AG04449 (cell line): Measurements from ENCODE around the gene SLC5A9.

Experiments
- CTCF ChIA-PET: fragments of 350-600 bp; formaldehyde crosslinking; extraction: SDS; loops from one replicate; lab custom pipeline; 2021; ENCODE audit warnings: antibody characterized with exemption; lab: Yijun Ruan, JAX
- POLR2A ChIA-PET: fragments of 400-600, 350-600 bp; formaldehyde crosslinking; extraction: SDS; loops from one replicate; lab custom pipeline; 2020; ENCODE audit warnings: antibody characterized with exemption, inconsistent platforms; lab: Yijun Ruan, JAX
- DNase-seq: peaks from one replicate; pipeline ENCODE4 v3.0.0-alpha.2; 2010; ENCODE audit warnings: low read depth, low spot score
- H3K4me3 ChIP-seq: 2 replicates; pipeline ENCODE4 v1.5.1; 2011; ENCODE audit warnings: low read depth, mild to moderate bottlenecking, control low read depth, low read length
- TF ChIP-seq, protein P1 (sequence below): IDR thresholded peaks from one replicate; pipeline ENCODE4 v1.5.1; 2011; ENCODE audit warnings: mild to moderate bottlenecking, moderate library complexity, low read length, control low read depth, inconsistent platforms; ENCODE audit not compliant: insufficient read depth; ENCODE audit errors: missing control alignments

Gene SLC5A9

DNA sequence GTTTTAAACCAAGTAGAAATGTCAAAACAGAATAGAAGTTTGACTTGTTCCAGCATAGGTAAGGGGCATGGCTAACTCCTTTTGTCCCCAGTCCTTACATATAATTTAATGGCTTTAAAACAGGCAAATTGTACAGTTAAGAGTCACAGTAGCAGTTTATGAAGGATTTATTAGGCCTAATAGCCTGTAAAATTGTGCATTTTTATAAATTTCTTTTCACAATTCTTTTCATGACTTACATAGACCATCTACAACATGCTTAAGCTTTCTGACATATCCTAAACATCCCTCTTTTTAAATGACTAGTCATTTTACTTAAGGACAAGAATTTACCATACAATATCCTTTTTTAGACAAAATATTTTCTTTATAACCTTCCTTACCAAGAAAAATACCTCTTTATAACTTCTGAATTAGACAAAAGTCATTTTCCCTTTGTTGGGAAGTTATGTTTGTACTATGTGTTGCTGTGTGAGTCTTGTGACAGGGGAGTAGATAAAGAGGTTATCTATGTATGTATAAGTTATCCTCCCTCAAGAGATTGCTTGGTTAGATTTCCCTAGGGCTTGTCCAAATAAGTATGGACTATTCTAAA lies 34.5 kb upstream of the SLC5A9 start:
- POLR2A ChIA-PET = no interaction called here
- CTCF ChIA-PET = no interaction called here
- H3K4me3 ChIP-seq = no peak overlapping the region
- TF ChIP-seq, protein P1, sequence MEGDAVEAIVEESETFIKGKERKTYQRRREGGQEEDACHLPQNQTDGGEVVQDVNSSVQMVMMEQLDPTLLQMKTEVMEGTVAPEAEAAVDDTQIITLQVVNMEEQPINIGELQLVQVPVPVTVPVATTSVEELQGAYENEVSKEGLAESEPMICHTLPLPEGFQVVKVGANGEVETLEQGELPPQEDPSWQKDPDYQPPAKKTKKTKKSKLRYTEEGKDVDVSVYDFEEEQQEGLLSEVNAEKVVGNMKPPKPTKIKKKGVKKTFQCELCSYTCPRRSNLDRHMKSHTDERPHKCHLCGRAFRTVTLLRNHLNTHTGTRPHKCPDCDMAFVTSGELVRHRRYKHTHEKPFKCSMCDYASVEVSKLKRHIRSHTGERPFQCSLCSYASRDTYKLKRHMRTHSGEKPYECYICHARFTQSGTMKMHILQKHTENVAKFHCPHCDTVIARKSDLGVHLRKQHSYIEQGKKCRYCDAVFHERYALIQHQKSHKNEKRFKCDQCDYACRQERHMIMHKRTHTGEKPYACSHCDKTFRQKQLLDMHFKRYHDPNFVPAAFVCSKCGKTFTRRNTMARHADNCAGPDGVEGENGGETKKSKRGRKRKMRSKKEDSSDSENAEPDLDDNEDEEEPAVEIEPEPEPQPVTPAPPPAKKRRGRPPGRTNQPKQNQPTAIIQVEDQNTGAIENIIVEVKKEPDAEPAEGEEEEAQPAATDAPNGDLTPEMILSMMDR = no peak
- no peak for DNase-seq

DNA sequence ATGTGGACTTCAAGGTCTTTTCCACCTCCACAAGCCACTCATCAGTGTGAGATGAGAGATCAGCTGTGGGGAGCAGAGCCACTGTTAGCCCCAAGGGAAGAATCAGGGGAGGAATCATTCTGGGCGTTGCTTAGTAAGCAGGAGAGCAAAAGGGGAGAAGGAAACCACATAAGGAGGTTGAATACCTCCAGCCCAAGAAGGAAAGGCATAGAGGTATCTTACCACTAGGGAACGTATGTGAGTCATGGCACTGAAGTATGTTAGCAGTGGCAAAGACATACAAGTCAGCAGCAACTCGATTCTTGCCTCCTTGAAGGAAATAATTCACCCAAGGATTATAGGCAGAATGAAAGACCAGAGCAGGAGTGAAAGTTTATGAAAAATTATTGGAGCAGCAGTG lies 31.6 kb upstream of the SLC5A9 start:
- TF ChIP-seq, protein P1 = no peak
- ChIA-PET POLR2A (no interaction called here), CTCF (no interaction called here)
- DNase-seq = no peak
- H3K4me3 ChIP-seq = no peak overlapping the region

DNA sequence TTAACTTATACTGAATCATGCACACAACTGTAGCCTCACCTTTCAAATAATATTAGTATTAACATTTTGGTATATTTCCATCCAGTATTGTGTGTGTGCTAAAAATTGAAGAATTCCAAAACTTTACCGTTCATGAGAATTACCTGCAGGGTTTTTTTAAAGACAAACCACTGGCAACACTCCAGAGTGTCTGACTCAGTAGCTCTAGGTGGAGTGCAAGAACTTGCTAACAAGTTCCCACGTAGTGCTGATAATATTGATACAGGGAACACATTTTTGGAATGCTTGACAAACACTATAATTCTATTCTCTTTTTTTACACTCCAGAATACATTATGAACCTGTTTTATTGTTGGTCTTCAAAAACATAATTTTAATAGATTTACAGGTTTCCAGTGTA lies 27.7 kb upstream of the SLC5A9 start:
- CTCF ChIA-PET = no interaction called here
- TF ChIP-seq, protein P1 = no peak
- POLR2A ChIA-PET = no interaction called here
- H3K4me3 ChIP-seq = no peak overlapping the region
- no peak for DNase-seq

DNA sequence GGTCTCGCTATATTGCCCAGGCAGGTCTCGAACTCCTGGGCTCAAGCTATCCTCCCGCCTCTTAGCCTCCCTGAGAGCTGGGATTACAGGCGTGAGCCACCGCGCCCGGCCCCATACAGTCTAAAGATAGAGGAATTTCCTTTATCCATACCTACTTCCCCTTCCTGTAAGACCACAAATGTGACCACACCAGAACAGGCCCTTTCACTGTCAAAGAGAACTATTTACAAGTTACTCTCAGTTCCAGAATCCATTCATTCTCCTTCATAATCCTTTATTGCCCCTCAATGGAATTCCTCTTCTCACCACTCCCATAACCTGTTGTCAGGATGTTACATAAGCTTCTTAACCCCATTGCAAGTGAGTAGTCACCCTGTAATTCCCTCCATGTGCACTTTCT lies 26.3 kb upstream of the SLC5A9 start:
- POLR2A ChIA-PET = no interaction called here
- H3K4me3 ChIP-seq = no peak overlapping the region
- TF ChIP-seq, protein P1 = no peak
- no peak for DNase-seq
- CTCF ChIA-PET = no interaction called here

DNA sequence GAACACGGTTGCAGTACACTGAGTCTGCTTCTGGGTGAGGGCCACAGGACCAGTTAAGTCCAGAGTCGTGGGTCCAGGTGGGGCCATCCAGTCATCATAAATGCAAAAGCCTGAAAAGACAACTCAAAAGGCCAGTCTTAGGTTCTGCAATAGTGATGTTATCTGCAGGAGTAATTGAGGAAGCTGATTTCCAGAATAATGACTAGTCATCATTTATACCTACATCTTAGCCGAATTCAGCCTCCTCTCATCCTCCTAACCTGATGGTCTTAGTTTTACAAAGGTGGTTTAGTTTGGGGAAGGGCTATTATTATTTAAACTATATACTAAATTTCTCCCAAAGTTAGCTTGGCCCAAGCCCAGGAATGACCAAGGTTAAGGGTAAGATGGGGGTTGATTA lies 23.5 kb upstream of the SLC5A9 start:
- H3K4me3 ChIP-seq = no peak overlapping the region
- POLR2A ChIA-PET = no interaction called here
- DNase-seq = no peak
- TF ChIP-seq, protein P1 = no peak
- CTCF ChIA-PET = no interaction called here

DNA sequence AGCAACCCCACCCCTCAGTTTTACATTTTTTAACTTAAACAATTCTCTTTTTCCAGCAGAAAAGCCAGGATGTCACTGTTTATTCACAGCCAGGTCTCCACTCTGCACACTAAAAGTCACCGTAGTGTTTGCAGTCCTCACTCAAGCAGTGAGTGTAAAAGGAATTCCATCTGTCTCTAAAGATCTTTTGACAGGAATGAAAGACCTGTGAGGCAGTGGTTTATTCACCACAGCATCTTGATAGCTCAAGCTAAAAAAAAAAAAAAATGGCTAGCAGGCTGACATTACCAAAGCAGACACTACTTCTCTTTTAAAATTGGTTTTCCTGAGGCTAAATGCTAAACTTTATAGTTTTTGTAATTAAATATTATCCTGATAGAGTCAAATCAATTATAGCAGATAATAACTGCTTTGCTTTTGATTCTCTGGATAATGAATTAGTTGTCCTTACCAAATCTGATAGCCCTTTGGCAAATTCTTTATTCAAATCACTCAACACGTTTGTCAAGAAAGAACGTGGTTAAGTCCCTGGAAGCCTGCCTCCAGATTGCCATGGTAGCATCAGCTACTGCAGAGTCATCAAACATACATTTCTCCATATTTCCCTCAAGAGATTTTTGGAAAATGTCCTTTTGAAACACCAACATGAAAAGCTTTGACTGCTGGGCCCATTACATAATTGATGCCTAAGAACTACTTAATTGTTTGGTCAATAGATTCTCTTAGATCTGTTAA lies 22.2 kb upstream of the SLC5A9 start:
- no peak for DNase-seq
- TF ChIP-seq, protein P1 = no peak
- ChIA-PET POLR2A (no interaction called here), CTCF (interaction anchor here (4.3 kb wide), 1 partner anchor 90 kb away, joined by 37 read pairs; no protein-coding TSS in a partner anchor)
- H3K4me3 ChIP-seq = no peak overlapping the region
